GF-D8 (cell line): ENCODE results near the gene TBX4.

ENCODE experiments used
- DNase-seq: peaks from one replicate; lab custom pipeline; 2025; lab: John Stamatoyannopoulos, UW

TBX4 gene

GRCh38 chr17:61452301-61453290 is at the start of gene TBX4:
TSS of gene TBX4 (plus strand) at chr17:61452422. CDS start at chr17:61456491, 4,069 bp downstream.
- no peak for DNase-seq

DNA sequence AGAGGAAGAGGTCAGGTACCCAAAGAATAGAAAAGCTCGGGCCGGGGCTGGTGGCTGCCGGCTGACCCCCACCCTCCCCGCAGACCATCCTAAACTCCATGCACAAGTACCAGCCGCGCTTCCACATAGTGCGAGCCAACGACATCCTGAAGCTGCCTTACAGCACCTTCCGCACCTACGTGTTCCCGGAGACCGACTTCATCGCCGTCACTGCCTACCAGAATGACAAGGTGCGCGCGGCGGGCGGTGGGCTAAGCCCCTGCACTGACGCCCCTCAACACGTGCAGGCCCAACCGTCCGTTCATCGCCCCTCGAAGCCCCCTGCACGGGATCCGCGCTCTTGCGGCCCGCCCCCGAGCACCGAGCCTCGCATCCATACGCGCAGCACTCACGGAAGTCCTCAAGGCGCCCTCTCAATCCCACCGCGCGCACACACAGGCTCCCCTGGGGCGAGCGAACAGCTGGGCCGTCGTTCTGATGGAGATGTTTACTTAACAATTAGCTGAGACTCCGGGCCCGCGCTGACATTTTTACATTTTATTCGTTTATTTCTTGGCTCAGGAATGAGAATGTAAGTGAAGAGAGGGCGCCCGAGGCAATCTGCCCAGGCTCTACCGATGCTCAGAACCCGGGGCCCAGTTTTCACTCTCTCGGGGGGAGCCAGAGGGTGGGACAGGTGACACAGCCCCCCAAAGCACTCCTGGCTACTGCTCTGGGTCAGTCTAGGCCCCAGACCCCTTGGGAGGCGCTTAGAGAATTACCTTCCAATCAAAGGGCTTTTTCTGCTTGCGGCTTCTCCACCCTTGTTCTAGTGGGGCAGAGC is 49.0 kb upstream of the TBX4 start:
- DNase-seq: no peak

- no peak for DNase-seq
Observed at GRCh38 chr17:61403801-61404662, 48.2 kb upstream of the TBX4 start.

GRCh38 chr17:61404663-61404912 is 47.6 kb upstream of the TBX4 start:
- DNase-seq: no peak

DNA sequence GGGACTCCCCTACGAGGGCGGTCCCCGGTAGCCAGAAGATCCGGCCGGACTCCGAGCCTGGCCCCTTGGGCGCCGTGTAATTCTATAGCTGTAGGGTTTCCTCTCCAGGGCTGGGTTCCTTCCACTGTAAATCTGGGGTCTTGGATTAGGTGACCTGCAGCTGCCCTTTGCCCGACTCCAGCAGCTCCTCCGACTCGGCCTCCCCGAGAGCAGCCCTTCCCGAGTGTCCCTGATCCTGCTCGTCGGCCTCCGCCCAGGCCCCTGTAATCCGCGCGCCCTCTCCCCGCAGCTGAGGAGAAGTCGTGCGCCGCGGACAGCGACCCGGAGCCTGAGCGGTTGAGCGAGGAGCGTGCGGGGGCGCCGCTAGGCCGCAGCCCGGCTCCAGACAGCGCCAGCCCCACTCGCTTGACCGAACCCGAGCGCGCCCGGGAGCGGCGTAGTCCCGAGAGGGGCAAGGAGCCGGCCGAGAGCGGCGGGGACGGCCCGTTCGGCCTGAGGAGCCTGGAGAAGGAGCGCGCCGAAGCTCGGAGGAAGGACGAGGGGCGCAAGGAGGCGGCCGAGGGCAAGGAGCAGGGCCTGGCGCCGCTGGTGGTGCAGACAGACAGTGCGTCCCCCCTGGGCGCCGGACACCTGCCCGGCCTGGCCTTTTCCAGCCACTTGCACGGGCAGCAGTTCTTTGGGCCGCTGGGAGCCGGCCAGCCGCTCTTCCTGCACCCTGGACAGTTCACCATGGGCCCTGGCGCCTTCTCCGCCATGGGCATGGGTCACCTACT is 47.1 kb upstream of the TBX4 start:
- no peak for DNase-seq

DNA sequence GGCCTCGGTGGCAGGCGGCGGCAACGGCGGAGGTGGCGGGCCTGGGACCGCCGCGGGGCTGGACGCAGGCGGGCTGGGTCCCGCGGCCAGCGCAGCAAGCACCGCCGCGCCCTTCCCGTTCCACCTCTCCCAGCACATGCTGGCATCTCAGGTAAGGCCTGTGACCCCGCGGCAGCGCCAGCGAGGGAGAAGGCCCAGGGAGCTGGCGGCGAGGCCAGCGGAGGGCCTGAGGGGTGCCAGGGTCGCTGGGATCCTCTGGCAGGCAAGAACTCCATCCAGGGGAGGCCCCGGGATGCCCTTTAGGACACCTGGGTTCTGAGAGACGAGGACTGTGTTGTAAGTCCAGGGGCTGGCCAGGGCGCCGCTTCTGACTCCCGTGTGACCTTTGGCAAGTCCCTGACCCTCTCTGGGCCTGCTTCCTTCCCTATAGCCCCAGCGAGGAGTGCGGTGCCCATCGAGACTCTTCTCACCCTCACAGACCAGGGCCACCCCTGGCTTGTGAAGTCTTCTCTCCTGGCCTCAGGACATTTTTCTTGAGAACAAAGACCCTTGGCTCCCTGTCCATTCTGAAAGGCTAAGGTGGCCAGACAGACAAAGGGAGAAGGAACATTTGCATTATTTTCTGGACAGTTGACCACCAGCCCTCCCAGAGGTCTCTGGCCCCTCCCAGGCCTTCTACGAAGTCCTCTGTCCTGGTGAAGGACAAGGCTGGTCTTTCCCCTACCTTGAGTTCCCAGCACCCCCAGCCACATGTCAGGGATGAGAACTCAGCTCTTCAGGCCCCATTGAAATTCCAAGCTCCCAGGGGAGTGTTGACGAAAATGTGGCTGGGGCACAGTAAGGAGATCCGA is 46.3 kb upstream of the TBX4 start:
- no peak for DNase-seq

DNA sequence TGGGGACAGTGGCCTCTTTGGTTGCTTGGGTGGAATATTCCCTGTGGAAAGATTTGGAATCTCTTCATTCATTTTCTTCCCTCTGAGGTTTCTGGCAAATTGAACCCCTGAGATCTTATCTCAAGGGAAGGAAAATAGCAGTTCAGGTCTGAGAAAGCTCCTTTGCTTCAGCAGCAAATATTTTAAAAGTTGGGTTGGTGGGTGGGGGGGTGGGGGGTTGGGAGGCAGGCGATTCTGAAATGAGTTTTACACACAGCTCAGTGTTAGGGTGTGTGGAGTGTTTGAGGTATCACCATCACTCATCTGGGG is 45.7 kb upstream of the TBX4 start:
- no peak for DNase-seq

DNA sequence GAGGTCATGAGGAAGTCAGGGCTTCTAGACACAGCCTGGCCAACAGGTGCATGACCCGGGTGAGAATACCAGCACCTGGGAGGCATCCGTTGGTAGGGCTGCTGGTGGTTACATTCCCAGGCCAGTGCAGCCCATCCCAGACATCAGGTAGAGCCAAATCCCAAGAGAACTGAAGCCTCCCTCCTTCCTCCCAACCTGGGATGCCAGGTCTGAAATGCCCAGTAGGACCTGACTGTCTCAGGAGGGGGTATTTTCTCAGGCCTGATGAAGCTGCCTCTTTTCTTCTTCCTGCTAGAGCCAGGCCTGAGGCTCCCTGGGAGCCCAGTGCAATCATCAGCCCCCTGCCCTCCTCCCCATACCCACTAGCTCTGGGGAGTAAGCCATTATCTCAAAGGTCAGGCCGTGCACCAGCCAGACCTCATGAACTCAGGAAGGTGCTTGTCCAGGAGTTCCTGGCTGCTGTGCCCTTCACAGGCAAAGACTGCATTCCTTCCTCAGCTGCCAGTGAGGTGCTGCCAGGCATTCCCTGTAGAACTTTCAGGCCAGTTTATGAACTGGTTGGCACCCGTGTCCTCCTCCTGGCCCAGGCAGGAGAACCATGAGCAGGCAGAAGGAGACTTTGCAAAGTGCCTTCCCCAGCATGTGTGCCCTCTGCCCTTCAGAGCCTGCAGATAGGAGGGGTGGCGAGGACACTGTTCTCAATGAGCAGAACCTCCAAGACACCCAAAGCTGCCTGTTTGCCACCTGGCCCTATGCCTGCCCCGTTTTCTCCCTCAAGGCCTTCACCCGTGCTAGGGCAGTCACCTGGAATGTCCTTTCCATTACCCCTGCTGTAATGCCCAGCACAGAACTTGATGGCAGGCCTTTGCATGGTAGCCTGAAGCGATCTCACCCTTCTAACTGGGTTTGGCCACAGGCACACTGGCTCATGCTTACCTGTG is 45.0 kb upstream of the TBX4 start:
- DNase-seq: no peak

GRCh38 chr17:61408151-61409041 is 43.8 kb upstream of the TBX4 start:
- no peak for DNase-seq

GRCh38 chr17:61409301-61410112 is 42.7 kb upstream of the TBX4 start:
- DNase-seq: no peak

DNA sequence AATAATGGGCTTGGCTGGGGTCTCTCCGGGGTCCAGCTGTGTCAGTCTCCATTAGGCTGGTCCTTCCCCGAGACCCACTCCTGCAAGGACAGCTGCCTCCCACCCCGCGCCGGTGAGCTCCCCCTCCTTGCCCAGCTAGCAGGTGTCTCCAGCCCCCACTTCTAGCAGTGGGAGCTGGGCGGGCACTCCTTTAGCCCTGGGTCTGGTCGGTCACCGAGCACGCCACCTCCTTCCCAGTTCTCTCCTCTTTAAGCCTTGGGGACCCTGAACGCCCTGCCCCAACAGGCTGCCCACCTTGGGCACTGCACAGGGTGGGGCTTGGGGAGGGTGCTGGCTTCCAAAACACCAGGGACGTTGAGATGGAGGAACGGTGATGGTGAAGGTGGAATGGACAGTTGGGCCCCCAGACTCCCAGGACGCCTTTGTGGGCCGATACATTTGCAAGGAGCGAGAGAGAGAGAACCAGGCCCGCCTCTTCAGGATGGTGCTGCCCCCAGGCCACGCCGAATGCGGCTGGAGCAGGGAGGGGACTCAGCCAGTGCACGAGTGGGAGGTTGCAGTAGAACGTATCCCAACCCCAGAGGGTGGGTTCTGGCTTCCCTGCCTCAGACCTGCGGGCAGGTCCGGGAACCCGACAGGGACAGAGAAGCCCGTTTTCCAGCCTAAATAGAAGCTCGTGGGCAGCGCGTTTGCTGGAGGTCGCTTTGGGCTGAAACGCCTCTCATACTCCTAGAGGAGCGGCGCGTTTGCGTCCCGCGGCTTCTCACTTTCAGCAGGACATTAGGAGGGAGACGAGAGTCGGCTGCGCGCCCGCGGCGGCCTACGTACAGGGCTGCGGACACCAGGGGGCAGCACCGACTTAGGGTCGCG is 41.8 kb upstream of the TBX4 start:
- DNase-seq: no peak

DNA sequence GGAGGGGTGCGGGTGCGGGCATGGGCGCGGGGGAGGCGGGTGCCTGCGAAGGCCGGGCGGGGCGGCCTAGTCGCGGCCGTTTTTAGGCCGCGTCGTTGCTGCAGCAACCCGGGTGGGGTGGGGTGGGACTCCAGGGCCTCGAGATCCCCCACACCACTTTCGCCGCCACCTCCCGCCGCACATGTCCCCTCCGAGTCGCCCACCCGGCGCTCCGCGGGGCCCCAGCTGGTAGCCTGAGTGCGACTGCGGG is 41.3 kb upstream of the TBX4 start:
- DNase-seq: no peak

DNA sequence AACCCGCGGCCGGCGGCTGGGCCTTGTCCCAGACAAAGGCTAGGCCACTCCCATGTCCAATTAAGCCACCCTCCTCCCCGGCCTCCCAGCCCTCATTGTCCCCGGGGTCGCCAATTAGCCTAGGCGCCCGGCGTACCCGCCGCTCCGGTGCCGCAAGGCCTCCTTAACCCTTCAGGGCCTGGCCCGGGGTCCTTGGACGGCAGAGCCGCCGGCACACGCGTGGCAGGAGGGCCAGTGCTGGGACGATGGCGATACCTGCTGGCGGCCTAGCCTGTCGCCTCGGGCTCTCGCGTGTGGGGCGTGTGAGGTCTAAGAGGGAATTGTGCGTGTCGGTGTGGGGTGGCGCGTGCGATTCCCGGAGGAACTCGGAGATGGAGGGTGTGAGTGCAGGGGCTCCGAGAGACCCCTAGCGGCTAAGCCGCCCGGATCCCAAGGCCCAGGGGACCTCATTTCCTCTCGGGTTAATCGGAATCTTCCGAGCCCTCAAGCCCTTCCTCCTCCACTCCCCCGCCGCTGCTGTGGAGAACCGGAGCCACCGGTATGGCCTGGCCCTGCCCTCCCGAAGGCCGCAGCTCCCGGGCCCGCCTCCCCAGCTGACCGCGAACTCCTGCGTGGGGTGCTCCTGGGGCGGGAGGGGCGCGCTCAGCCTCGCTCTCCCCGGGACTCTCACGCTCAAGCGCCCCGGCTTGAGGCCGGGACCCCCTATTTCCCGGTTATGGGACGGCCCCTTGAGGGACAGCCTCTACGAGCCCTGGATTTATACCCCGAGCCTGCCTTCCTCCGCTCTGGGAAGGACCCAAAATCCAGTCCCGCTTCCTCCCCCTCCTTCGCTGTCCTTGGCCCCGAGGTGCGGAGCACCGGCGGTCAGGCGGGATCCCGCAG is 40.7 kb upstream of the TBX4 start:
- DNase-seq: no peak

GRCh38 chr17:61412143-61412859 is 39.9 kb upstream of the TBX4 start:
- no peak for DNase-seq
